ENCODE measurements around the gene TUBG2.

GRCh38 chr17:42698736-42699414 lies 39.8 kb downstream of the TUBG2 start:
- TF ChIP-seq PATZ1 (CRISPR knock-in tag; IDR thresholded peaks at IDR 0.05; ENCODE audit: borderline replicate concordance) (no peak), ZNF565 (CRISPR knock-in tag; conservative IDR thresholded peaks at IDR 0.05; ENCODE audit: low read depth) (no peak), RARB (CRISPR knock-in tag; IDR thresholded peaks at IDR 0.05) (no peak), TSHZ2 (CRISPR knock-in tag; IDR thresholded peaks at IDR 0.05) (no peak), CREB5 (CRISPR knock-in tag; IDR thresholded peaks at IDR 0.05; ENCODE audit: low read depth) (no peak)
